OCI-LY7 (cell line): Measurements from ENCODE around the gene RAD51B. TPM values are rescaled to one million over a fixed set of nuclear protein-coding genes. Genes with fewer than 3 reads are reported as not detected.

Experiments used
- BruUV-seq: library from RNA; stranded (reverse); fragments of 400-500 nt; replicated peaks from 2 replicates; lab custom pipeline; 2021; lab: Mats Ljungman, UMichigan
- CTCF ChIA-PET: fragments of 300-600 bp; sonication (Branson Sonifier 250); formaldehyde crosslinking; loops from one replicate; lab custom pipeline; 2022; ENCODE audit warnings: antibody characterized with exemption; ENCODE audit not compliant: unreplicated experiment; lab: Charles Lee
- POLR2A ChIA-PET: fragments of 300-600 bp; sonication (Branson Sonifier 250); formaldehyde crosslinking; loops from one replicate; lab custom pipeline; 2022; ENCODE audit warnings: antibody characterized with exemption; lab: Charles Lee
- DNase-seq: peaks from one replicate; pipeline ENCODE4 v3.0.0-alpha.2; 2015; ENCODE audit warnings: low spot score
- H2AFZ ChIP-seq: fragments of 200-600 bp; sonication (generic), shearing (Covaris generic); 2 replicates; pipeline ENCODE4 v1.6.1; 2014; ENCODE audit warnings: mild to moderate bottlenecking, antibody characterized with exemption, low read length, moderate library complexity
- H3K27ac ChIP-seq: fragments of 200-600 bp; sonication (generic); 2 replicates; pipeline ENCODE4 v1.5.1; 2014; ENCODE audit warnings: mixed run types, low read depth, mild to moderate bottlenecking, moderate library complexity, low read length, inconsistent platforms; ENCODE audit not compliant: poor library complexity, severe bottlenecking
- H3K36me3 ChIP-seq: fragments of 200-600 bp; sonication (generic); 2 replicates; pipeline ENCODE4 v1.6.1; 2014; ENCODE audit warnings: mild to moderate bottlenecking, antibody characterized with exemption, low read length, moderate library complexity, mixed read lengths; ENCODE audit not compliant: insufficient read depth
- H3K4me1 ChIP-seq: fragments of 200-600 bp; sonication (generic); 2 replicates; pipeline ENCODE4 v1.5.1; 2014; ENCODE audit warnings: mild to moderate bottlenecking, low read length; ENCODE audit not compliant: insufficient read depth, poor library complexity, severe bottlenecking
- H3K4me2 ChIP-seq: fragments of 200-600 bp; sonication (generic); 2 replicates; pipeline ENCODE4 v1.6.1; 2014; ENCODE audit warnings: mild to moderate bottlenecking, low read length
- H3K4me3 ChIP-seq: fragments of 200-600 bp; sonication (generic); 2 replicates; pipeline ENCODE4 v1.5.1; 2014; ENCODE audit warnings: mild to moderate bottlenecking, low read depth, low read length; ENCODE audit not compliant: poor library complexity, severe bottlenecking
- H3K79me2 ChIP-seq: fragments of 200-600 bp; sonication (generic); 2 replicates; pipeline ENCODE4 v1.6.1; 2016; ENCODE audit warnings: low read depth, mild to moderate bottlenecking, low read length, moderate library complexity, mixed read lengths; ENCODE audit not compliant: insufficient read depth
- H3K9me2 ChIP-seq: fragments of 200-600 bp; sonication (generic); 2 replicates; pipeline ENCODE4 v1.6.1; 2016; ENCODE audit warnings: mild to moderate bottlenecking, low read length, mixed read lengths; ENCODE audit not compliant: insufficient read depth
- H3K9me3 ChIP-seq: fragments of 200-600 bp; sonication (generic); 2 replicates; pipeline ENCODE4 v1.6.1; 2014; ENCODE audit warnings: mild to moderate bottlenecking, mixed run types, low read length, mixed read lengths
- H4K20me1 ChIP-seq: fragments of 200-600 bp; sonication (generic); 2 replicates; pipeline ENCODE4 v1.6.1; 2014; ENCODE audit warnings: mild to moderate bottlenecking, antibody characterized with exemption, low read length, moderate library complexity, mixed read lengths; ENCODE audit not compliant: insufficient read depth
- EZH2phosphoT487 ChIP-seq: fragments of 200-600 bp; sonication (generic); IDR thresholded peaks from 2 replicates; pipeline ENCODE4 v1.6.1; 2018; ENCODE audit warnings: low read depth, borderline replicate concordance, mild to moderate bottlenecking, mixed run types, antibody characterized with exemption, low read length, moderate library complexity, mixed read lengths
- intact Hi-C: fragments of 100-400 bp; cut with micrococcal nuclease; formaldehyde crosslinking; loops from one replicate; pipeline ENCODE4 v1.10.0; 2022; ENCODE audit not compliant: unreplicated experiment
- total RNA-seq, 2 experiments: library from RNA; depleted of rRNA in 1 of 2; stranded (reverse); fragments of >200 nt in 1 of 2; shearing (Covaris generic) in 1 of 2; gene quantifications; 2 replicates each; pipeline ENCODE4 v1.2.3, GENCODE V29; 2014 to 2022
- TF ChIP-seq, protein P1 (sequence below): fragments of 200-600 bp; sonication (generic); conservative IDR thresholded peaks from 2 replicates; pipeline ENCODE4 v1.5.1; 2014; ENCODE audit warnings: mild to moderate bottlenecking, antibody characterized with exemption, low read length, moderate library complexity, mixed read lengths

Gene RAD51B
- total RNA-seq, 2 experiments from 2014 or later = 41.4 to 89.9 TPM

DNA sequence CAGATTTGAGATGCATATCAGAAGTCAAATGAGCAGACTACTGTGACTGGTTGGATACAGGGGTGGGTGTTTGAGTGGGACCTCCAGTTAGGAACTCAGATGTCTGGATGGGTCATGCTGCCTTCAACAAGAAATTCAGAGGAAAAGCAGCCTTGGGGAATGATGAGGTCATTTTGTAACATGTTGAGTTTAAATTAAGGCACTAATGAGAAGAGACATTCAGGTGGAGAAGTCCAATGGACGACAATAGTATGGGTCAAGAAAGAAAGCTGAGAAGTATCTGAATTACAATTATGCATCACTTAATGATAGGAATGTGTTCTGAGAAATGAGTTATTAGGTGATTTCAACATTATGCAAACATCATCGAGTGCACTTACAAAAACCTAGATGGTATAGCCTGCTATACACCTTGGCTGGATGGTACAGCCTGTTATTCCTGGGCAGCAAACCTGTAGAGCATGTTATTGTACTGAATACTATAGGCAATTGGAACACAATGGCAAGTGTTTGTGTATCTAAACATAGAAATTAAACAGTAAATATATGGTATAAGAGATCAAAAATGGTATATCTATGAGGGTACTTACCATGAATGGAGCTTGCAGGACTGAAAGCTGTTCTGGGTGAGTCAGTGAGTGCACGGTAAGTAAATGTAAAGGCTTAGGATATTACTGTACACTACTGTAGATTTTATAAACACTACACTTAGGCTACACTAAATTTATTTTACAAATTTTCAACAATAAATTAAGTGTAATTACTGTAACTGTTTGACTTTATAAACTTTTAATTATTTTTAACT lies 414.7 kb downstream of the RAD51B start:
- no peaks in the 10 kb centered on the region for H3K9me2 ChIP-seq
- no peaks in the 10 kb centered on the region for H3K36me3 ChIP-seq
- intact Hi-C loops = no loop called here
- H3K4me1 ChIP-seq = peaks cover 8% of the 10 kb centered on the region
- H3K4me2 ChIP-seq = no peak overlapping the region
- no peak for TF ChIP-seq EZH2phosphoT487
- TF ChIP-seq, protein P1, sequence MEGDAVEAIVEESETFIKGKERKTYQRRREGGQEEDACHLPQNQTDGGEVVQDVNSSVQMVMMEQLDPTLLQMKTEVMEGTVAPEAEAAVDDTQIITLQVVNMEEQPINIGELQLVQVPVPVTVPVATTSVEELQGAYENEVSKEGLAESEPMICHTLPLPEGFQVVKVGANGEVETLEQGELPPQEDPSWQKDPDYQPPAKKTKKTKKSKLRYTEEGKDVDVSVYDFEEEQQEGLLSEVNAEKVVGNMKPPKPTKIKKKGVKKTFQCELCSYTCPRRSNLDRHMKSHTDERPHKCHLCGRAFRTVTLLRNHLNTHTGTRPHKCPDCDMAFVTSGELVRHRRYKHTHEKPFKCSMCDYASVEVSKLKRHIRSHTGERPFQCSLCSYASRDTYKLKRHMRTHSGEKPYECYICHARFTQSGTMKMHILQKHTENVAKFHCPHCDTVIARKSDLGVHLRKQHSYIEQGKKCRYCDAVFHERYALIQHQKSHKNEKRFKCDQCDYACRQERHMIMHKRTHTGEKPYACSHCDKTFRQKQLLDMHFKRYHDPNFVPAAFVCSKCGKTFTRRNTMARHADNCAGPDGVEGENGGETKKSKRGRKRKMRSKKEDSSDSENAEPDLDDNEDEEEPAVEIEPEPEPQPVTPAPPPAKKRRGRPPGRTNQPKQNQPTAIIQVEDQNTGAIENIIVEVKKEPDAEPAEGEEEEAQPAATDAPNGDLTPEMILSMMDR = no peak
- POLR2A ChIA-PET = no interaction called here
- H2AFZ ChIP-seq = no peak overlapping the region
- H3K27ac ChIP-seq = no peak overlapping the region
- H4K20me1 ChIP-seq = no peaks in the 10 kb centered on the region
- CTCF ChIA-PET = no interaction called here
- H3K4me3 ChIP-seq = no peak overlapping the region
- H3K9me3 ChIP-seq = no peaks in the 10 kb centered on the region
- BruUV-seq = no TSS peak
- DNase-seq = no peak
- H3K79me2 ChIP-seq = no peaks in the 10 kb centered on the region

DNA sequence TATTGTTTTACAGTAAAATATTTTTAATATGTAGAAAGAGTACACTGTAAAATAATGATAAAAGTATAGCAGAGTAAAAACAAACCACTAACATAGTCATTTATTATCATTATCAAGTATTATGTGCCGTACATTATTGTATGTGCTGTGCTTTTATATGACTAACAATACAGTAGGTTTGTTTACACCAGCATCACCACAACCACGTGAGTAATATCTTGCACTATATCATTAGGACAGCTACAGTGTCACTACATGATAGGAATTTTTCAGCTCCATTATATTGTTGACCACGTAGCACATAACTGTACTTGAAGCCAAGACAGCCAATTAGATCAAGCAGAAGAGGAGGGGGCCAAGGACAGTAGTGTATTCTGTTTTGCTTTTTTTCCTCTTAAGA lies 415.4 kb downstream of the RAD51B start:
- no peaks in the 10 kb centered on the region for H3K9me3 ChIP-seq
- CTCF ChIA-PET = no interaction called here
- no peak for TF ChIP-seq EZH2phosphoT487
- TF ChIP-seq, protein P1 = no peak
- H3K9me2 ChIP-seq = no peaks in the 10 kb centered on the region
- peaks cover 8% of the 10 kb centered on the region for H3K4me1 ChIP-seq
- H3K4me2 ChIP-seq = no peak overlapping the region
- no peak for DNase-seq
- no peak overlapping the region for H3K27ac ChIP-seq
- intact Hi-C loops = no loop called here
- H4K20me1 ChIP-seq = no peaks in the 10 kb centered on the region
- BruUV-seq = no TSS peak
- POLR2A ChIA-PET = interaction anchor here (0.6 kb wide), 1 partner anchor 171 kb away, joined by 3 read pairs; no protein-coding TSS in a partner anchor
- no peaks in the 10 kb centered on the region for H3K79me2 ChIP-seq
- no peak overlapping the region for H3K4me3 ChIP-seq
- H2AFZ ChIP-seq = no peak overlapping the region
- no peaks in the 10 kb centered on the region for H3K36me3 ChIP-seq
